HEK293 (cell line): ENCODE measurements around the gene TMEM238L.

Source experiments
- CTCF ChIA-PET: fragments of 350-600 bp; formaldehyde crosslinking; extraction: SDS; loops from one replicate; lab custom pipeline; 2021; ENCODE audit warnings: antibody characterized with exemption; lab: Yijun Ruan, JAX
- POLR2A ChIA-PET: fragments of 300-600 bp; formaldehyde crosslinking; extraction: SDS; loops from one replicate; lab custom pipeline; 2020; ENCODE audit warnings: antibody characterized with exemption, inconsistent platforms; lab: Yijun Ruan, JAX
- H3K27ac ChIP-seq: fragments of 200-500 bp; sonication (Bioruptor generic); 2 replicates; pipeline ENCODE4 v1.5.1; 2014; ENCODE audit warnings: low read depth, low read length, control low read depth, inconsistent platforms; ENCODE audit errors: extremely low read depth
- H3K36me3 ChIP-seq, 2 experiments: fragments of 200-500 bp in 1 of 2; sonication (Bioruptor generic) in 1 of 2; 1 replicate in 1 of 2; 2 replicates in 1 of 2; pipeline ENCODE4 v1.5.1; 2014 to 2017; ENCODE audit warnings: inconsistent platforms in 2 of 2, low read length in 2 of 2; ENCODE audit not compliant: control insufficient read depth in 2 of 2, insufficient read depth in 1 of 2
- H3K4me1 ChIP-seq: fragments of 200-500 bp; sonication (Bioruptor generic); 2 replicates; pipeline ENCODE4 v1.5.1; 2014; ENCODE audit warnings: mild to moderate bottlenecking, low read length, inconsistent platforms; ENCODE audit not compliant: control insufficient read depth, insufficient read depth
- H3K4me3 ChIP-seq: 2 replicates; pipeline ENCODE4 v1.5.1; 2011; ENCODE audit warnings: low read depth, mild to moderate bottlenecking, control low read depth, low read length, moderate library complexity
- H3K9me3 ChIP-seq: fragments of 200-500 bp; sonication (Bioruptor generic); 2 replicates; pipeline ENCODE4 v1.5.1; 2014; ENCODE audit warnings: low read depth, low read length, inconsistent platforms; ENCODE audit not compliant: control insufficient read depth, insufficient read depth
- EGR2 ChIP-seq: fragments of 450-650 bp; formaldehyde crosslinking; IDR thresholded peaks from 2 replicates; pipeline ENCODE4 v1.5.1; 2016; ENCODE audit warnings: low read depth, missing biosample characterization, missing genetic modification characterization
- GLIS1 ChIP-seq: fragments of 450-650 bp; formaldehyde crosslinking; IDR thresholded peaks from 2 replicates; pipeline ENCODE4 v1.5.1; 2016; ENCODE audit warnings: missing biosample characterization, missing genetic modification characterization
- GLIS2 ChIP-seq: fragments of 450-650 bp; formaldehyde crosslinking; IDR thresholded peaks from 2 replicates; pipeline ENCODE4 v1.5.1; 2016; ENCODE audit warnings: missing biosample characterization, missing genetic modification characterization
- KLF9 ChIP-seq: fragments of 450-650 bp; formaldehyde crosslinking; IDR thresholded peaks from 2 replicates; pipeline ENCODE4 v1.5.1; 2016; ENCODE audit warnings: missing biosample characterization, missing genetic modification characterization, low read depth
- SALL2 ChIP-seq: fragments of 450-650 bp; formaldehyde crosslinking; IDR thresholded peaks from 2 replicates; pipeline ENCODE4 v1.5.0; 2017; ENCODE audit warnings: missing biosample characterization, mild to moderate bottlenecking, missing genetic modification characterization, borderline replicate concordance
- SP7 ChIP-seq: fragments of 450-650 bp; formaldehyde crosslinking; IDR thresholded peaks from 2 replicates; pipeline ENCODE4 v1.5.1; 2016; ENCODE audit warnings: missing biosample characterization, missing genetic modification characterization
- ZNF202 ChIP-seq: fragments of 450-650 bp; formaldehyde crosslinking; IDR thresholded peaks from 2 replicates; pipeline ENCODE4 v1.5.1; 2016; ENCODE audit warnings: missing biosample characterization, missing genetic modification characterization, borderline replicate concordance
- ZNF214 ChIP-seq: fragments of 450-650 bp; formaldehyde crosslinking; IDR thresholded peaks from 2 replicates; pipeline ENCODE4 v1.5.1; 2017; ENCODE audit warnings: missing biosample characterization, mild to moderate bottlenecking, missing genetic modification characterization, borderline replicate concordance
- ZNF239 ChIP-seq: fragments of 450-650 bp; formaldehyde crosslinking; IDR thresholded peaks from 2 replicates; pipeline ENCODE4 v1.5.1; 2016; ENCODE audit warnings: missing biosample characterization, missing genetic modification characterization
- ZNF391 ChIP-seq: fragments of 450-650 bp; formaldehyde crosslinking; IDR thresholded peaks from 2 replicates; pipeline ENCODE4 v1.5.1; 2016; ENCODE audit warnings: low read depth, missing biosample characterization, missing genetic modification characterization, borderline replicate concordance
- ZNF510 ChIP-seq: fragments of 450-650 bp; formaldehyde crosslinking; IDR thresholded peaks from 2 replicates; pipeline ENCODE4 v1.5.1; 2018; ENCODE audit warnings: mild to moderate bottlenecking, missing genetic modification characterization, missing biosample characterization; ENCODE audit not compliant: insufficient replicate concordance
- ZNF624 ChIP-seq: fragments of 450-650 bp; formaldehyde crosslinking; IDR thresholded peaks from 2 replicates; pipeline ENCODE4 v1.5.1; 2017; ENCODE audit warnings: missing biosample characterization, missing genetic modification characterization
- ZNF670 ChIP-seq: fragments of 450-650 bp; formaldehyde crosslinking; IDR thresholded peaks from 2 replicates; pipeline ENCODE4 v1.5.1; 2016; ENCODE audit warnings: missing biosample characterization, missing genetic modification characterization, low read depth
- ZNF747 ChIP-seq: fragments of 450-650 bp; formaldehyde crosslinking; IDR thresholded peaks from 2 replicates; pipeline ENCODE4 v1.5.1; 2016; ENCODE audit warnings: missing biosample characterization, missing genetic modification characterization
- ZNF776 ChIP-seq: fragments of 450-650 bp; formaldehyde crosslinking; IDR thresholded peaks from 2 replicates; pipeline ENCODE4 v1.5.0; 2017; ENCODE audit warnings: missing biosample characterization, missing genetic modification characterization, borderline replicate concordance
- ZNF792 ChIP-seq: fragments of 450-650 bp; formaldehyde crosslinking; IDR thresholded peaks from 2 replicates; pipeline ENCODE4 v1.5.1; 2016; ENCODE audit warnings: missing biosample characterization, missing genetic modification characterization
- ZSCAN30 ChIP-seq: fragments of 450-650 bp; IDR thresholded peaks from 2 replicates; pipeline ENCODE4 v1.5.1; 2018; ENCODE audit warnings: missing biosample characterization, mild to moderate bottlenecking, missing genetic modification characterization, moderate library complexity
- TF ChIP-seq, protein P1 (sequence below): fragments of 450-650 bp; formaldehyde crosslinking; IDR thresholded peaks from 2 replicates; pipeline ENCODE4 v1.5.1; 2016; ENCODE audit warnings: missing biosample characterization, missing genetic modification characterization
- TF ChIP-seq, protein P2 (sequence below): IDR thresholded peaks from 2 replicates; pipeline ENCODE4 v1.6.1; 2011; ENCODE audit warnings: mild to moderate bottlenecking, low read depth, low read length, borderline replicate concordance
- TF ChIP-seq, protein P3 (sequence below): fragments of 450-650 bp; formaldehyde crosslinking; IDR thresholded peaks from 2 replicates; pipeline ENCODE4 v1.5.1; 2016; ENCODE audit warnings: missing biosample characterization, missing genetic modification characterization, borderline replicate concordance

The TMEM238L gene

DNA sequence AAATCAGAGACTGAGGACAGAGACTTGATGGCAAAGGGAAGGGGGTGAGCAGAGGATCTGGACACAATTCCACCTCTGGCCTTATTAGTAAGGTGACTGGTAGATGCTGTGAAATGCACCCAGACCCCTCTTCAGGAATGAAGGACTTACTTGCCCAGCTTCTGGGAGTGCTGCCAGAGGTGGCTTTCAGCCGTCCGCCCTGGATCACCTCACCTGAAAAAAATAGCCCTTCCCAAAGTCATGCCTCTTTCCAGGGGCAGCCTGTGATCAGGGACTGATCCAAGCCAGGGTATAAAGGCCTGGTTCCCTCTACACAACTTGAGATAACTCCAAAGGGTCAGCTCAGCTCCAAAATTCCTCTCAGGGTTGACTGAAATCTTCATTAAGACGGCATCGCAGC, 53.7 kb downstream of the TMEM238L start:
- POLR2A ChIA-PET = no interaction called here
- no peak overlapping the region for H3K4me3 ChIP-seq
- no peaks in the 10 kb centered on the region for H3K4me1 ChIP-seq
- CTCF ChIA-PET = interaction anchor here (1.0 to 6.1 kb wide), 3 partner anchors 12 to 1229 kb away, joined by 3 to 62 read pairs (median 49); no protein-coding TSS in a partner anchor
- H3K9me3 ChIP-seq = no peaks in the 10 kb centered on the region
- H3K27ac ChIP-seq = no peak overlapping the region
- no peaks in the 10 kb centered on the region for H3K36me3 ChIP-seq
- TF ChIP-seq, protein P1, sequence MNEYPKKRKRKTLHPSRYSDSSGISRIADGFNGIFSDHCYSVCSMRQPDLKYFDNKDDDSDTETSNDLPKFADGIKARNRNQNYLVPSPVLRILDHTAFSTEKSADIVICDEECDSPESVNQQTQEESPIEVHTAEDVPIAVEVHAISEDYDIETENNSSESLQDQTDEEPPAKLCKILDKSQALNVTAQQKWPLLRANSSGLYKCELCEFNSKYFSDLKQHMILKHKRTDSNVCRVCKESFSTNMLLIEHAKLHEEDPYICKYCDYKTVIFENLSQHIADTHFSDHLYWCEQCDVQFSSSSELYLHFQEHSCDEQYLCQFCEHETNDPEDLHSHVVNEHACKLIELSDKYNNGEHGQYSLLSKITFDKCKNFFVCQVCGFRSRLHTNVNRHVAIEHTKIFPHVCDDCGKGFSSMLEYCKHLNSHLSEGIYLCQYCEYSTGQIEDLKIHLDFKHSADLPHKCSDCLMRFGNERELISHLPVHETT (tag by site-specific recombination) = no peak
- no peak for TF ChIP-seq ZNF670 (tag by site-specific recombination)
- no peak for TF ChIP-seq ZNF239
- TF ChIP-seq ZNF214 = no peak
- TF ChIP-seq GLIS1 (tag by site-specific recombination) = no peak
- TF ChIP-seq SP7 (tag by site-specific recombination) = no peak
- no peak for TF ChIP-seq ZNF792 (tag by site-specific recombination)
- TF ChIP-seq ZNF624 (tag by site-specific recombination) = no peak
- TF ChIP-seq ZSCAN30 (tag by site-specific recombination) = no peak
- no peak for TF ChIP-seq GLIS2 (tag by site-specific recombination)
- TF ChIP-seq ZNF747 (tag by site-specific recombination) = no peak
- no peak for TF ChIP-seq KLF9 (tag by site-specific recombination)
- no peak for TF ChIP-seq SALL2 (tag by site-specific recombination)
- TF ChIP-seq ZNF391 (tag by site-specific recombination) = no peak
- no peak for TF ChIP-seq ZNF202 (tag by site-specific recombination)
- TF ChIP-seq, protein P2, sequence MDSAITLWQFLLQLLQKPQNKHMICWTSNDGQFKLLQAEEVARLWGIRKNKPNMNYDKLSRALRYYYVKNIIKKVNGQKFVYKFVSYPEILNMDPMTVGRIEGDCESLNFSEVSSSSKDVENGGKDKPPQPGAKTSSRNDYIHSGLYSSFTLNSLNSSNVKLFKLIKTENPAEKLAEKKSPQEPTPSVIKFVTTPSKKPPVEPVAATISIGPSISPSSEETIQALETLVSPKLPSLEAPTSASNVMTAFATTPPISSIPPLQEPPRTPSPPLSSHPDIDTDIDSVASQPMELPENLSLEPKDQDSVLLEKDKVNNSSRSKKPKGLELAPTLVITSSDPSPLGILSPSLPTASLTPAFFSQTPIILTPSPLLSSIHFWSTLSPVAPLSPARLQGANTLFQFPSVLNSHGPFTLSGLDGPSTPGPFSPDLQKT = no peak

DNA sequence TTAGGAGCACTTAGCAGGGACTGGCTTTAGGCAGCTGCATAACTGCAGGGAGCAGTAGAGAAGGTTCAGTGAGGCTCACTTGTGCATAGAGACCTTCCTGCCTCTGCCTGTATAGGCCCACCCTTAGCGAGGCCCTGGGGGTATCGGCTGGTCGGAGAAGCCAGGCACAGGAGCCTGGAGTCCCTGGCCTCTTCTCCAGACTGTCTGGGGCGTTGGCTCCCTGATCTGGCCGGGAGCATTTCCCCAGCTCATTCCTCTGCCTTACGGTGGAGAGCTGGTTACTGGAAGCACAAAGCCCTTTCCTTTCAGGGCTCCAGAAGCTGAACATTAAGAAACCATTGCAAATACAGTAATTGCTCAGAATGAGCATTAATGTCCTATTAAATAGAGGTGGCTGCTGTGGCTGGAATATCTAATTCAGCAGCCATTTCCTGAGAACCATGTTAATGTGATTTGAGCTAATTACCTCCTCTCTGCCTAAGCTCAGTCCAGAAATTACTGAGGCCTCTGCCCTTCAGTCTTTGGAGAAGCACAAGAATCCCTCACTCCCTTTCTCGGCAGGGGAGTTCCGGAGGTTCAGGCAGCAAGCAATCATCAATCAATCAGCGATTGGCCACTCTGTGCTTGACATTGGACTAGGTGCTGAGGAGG, 55.2 kb downstream of the TMEM238L start:
- Histone ChIP-seq H3K4me3 (no peak overlapping the region), H3K27ac (no peak overlapping the region), H3K36me3 (no peaks in the 10 kb centered on the region), H3K4me1 (peaks cover 4% of the 10 kb centered on the region; the same call in 1 of the 2 replicates), H3K9me3 (no peaks in the 10 kb centered on the region)
- TF ChIP-seq ZNF776 = no peak
- TF ChIP-seq ZNF202 (tag by site-specific recombination) = no peak
- no peak for TF ChIP-seq EGR2
- TF ChIP-seq ZNF510 = no peak
- TF ChIP-seq, protein P3, sequence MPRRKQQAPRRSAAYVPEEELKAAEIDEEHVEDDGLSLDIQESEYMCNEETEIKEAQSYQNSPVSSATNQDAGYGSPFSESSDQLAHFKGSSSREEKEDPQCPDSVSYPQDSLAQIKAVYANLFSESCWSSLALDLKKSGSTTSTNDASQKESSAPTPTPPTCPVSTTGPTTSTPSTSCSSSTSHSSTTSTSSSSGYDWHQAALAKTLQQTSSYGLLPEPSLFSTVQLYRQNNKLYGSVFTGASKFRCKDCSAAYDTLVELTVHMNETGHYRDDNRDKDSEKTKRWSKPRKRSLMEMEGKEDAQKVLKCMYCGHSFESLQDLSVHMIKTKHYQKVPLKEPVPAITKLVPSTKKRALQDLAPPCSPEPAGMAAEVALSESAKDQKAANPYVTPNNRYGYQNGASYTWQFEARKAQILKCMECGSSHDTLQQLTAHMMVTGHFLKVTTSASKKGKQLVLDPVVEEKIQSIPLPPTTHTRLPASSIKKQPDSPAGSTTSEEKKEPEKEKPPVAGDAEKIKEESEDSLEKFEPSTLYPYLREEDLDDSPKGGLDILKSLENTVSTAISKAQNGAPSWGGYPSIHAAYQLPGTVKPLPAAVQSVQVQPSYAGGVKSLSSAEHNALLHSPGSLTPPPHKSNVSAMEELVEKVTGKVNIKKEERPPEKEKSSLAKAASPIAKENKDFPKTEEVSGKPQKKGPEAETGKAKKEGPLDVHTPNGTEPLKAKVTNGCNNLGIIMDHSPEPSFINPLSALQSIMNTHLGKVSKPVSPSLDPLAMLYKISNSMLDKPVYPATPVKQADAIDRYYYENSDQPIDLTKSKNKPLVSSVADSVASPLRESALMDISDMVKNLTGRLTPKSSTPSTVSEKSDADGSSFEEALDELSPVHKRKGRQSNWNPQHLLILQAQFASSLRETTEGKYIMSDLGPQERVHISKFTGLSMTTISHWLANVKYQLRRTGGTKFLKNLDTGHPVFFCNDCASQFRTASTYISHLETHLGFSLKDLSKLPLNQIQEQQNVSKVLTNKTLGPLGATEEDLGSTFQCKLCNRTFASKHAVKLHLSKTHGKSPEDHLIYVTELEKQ = no peak
- POLR2A ChIA-PET = interaction anchor here (0.6 kb wide), 1 partner anchor 925 kb away, joined by 5 read pairs; no protein-coding TSS in a partner anchor
- CTCF ChIA-PET = interaction anchor here (0.7 to 6.1 kb wide), 5 partner anchors 11 to 187 kb away, joined by 3 to 49 read pairs (median 5); no protein-coding TSS in a partner anchor
